Activated gamma-delta T cell treated with Interleukin-2 at 50 U/mL for 16 hours (primary cell): ENCODE results near the gene ANKRD42.
"Not testable (repeated sequence)": the region's sequence is repeated elsewhere in the genome, so short reads cannot be mapped to it uniquely, and the experiment has no call there.

Experiments used
- DNase-seq: peaks from one replicate; pipeline ENCODE4 v3.0.0-alpha.2; 2020

The ANKRD42 gene

GRCh38 chr11:83249445-83249844 lies 55.9 kb downstream of the ANKRD42 start:
- DNase-seq: no peak

GRCh38 chr11:83249972-83250593 lies 56.6 kb downstream of the ANKRD42 start:
- no peak for DNase-seq

DNA sequence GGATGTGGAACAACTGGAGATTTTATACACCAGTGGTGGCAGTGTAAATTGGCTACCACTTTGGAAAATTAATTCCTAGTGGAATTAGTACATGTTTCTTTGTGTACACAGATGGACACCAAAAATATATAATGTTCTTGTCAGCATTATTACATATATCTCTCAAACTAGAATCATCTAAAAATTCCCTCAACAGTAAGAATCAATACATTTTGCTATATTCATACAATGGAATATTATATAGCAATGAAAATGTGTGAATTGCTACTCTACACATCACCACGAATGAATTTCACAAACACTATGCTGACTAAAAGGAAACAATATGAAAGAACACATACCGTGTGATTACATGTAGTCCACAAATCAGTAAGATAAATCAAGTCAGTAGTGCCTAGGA lies 58.8 kb downstream of the ANKRD42 start:
- DNase-seq: no peak

DNA sequence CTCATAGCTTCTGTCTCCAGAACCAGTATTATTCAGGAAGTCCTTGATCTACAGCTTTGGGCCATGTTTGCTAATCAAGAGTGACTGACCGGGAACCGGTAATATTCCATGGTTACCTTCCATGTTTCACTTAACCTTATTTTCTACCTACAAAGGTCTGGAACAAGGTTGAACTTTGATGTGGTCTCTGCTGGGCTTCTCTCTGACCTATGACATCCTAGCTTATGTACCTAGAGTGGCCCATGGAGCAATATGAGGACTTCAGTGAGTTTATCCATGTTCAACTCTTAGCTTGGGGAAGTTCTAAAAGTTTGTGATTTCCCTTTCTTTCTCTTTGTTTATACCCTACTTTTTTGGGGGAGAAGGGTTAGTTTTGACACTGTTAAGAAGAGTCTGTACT lies 59.4 kb downstream of the ANKRD42 start:
- DNase-seq: no peak

- no peak for DNase-seq
These were observed 61.9 kb downstream of the ANKRD42 start for GRCh38 chr11:83255366-83255765.

- no peak for DNase-seq
These were observed 63.3 kb downstream of the ANKRD42 start for GRCh38 chr11:83256602-83257340.

- DNase-seq: no peak
These were observed 64.3 kb downstream of the ANKRD42 start for GRCh38 chr11:83257761-83258168.

DNA sequence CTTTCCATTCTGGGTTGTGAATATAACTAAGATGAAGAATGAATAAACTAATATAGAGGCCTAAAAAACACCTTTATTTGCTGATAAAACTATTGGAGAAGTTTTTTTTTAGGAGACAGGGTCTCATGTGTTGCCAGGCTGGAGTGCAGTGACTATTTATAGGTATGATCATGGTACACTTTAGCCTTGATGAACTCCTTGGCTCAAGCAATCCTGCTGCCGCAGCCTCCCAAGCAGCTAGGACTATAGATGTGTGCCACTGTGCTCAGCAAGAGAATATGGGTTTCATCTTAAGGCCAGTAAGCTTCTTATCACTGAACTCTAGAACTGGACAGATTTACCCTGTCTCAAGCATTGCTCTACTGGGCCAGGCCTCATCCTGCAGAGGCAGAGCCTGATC lies 66.0 kb downstream of the ANKRD42 start:
- DNase-seq: no peak

- DNase-seq: no peak
These were observed 71.8 kb downstream of the ANKRD42 start for GRCh38 chr11:83265331-83265730.

GRCh38 chr11:83269080-83269479 lies 75.6 kb downstream of the ANKRD42 start:
- not testable (repeated sequence) for DNase-seq

DNA sequence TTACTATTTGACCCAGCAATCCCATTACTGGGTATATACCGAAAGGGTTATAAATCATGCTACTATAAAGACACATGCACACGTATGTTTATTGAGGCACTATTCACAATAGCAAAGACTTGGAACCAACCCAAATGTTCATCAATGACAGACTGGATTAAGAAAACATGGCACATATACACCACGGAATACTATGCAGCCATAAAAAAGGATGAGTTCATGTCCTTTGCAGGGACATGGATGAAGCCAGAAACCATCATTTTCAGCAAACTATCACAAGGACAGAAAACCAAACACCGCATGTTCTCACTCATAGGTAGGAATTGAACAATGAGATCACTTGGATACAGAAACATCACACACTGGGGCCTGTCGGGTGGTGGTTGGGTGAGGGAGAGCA lies 78.2 kb downstream of the ANKRD42 start:
- DNase-seq: not testable (repeated sequence)

DNA sequence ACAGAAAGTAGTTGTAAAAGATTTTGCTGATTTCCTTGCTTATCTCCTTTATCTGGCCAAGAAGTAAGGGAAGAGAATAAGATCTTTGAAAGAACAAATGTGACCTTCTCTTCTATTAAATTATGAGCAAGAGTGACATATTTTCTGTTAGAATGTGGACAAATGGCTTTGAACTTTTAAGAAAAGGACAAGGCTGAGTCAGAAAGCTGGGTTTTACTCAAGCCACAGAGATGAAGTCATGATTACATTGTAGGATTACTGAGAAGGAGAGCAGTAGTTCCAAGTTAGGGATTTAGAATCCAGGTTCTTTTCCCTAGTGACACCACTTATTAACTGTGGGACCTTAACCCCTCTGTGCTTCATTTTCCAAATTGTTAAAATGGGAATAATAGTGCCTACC lies 79.1 kb downstream of the ANKRD42 start:
- no peak for DNase-seq

GRCh38 chr11:83275888-83276641 lies 82.6 kb downstream of the ANKRD42 start:
- no peak for DNase-seq

- no peak for DNase-seq
These were observed 84.8 kb downstream of the ANKRD42 start for GRCh38 chr11:83278351-83278750.

- DNase-seq: no peak
These were observed 86.7 kb downstream of the ANKRD42 start for GRCh38 chr11:83280256-83280655.

DNA sequence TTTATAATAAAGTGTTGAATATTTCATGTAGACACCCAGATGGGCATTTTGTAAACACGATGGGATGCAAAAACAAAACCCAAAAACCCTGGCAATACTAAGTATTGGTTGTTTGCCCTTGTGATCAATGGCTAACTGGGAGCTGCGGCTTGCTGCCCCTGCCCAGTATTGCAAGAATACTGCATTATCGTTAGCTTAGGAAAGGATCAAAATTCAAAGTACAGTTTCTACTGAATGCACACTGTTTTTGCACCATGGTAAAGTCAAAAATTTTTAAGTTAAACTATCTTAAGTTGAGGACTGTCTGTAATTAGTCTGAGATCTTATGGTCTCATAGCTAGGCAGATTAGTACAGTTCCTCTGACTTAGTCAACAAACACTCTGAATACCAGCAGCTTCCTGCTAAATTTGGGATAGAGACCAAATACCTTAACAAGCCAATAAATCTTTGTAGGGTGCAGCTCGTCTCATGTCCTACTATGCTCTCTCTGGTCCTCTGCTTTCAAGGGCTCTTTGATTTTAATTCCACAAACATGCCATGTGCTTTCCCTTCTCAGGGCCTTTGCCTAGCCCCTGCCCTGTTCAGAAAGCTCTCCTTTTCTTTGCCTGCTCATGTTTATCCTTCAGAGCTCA lies 88.7 kb downstream of the ANKRD42 start:
- DNase-seq: no peak

DNA sequence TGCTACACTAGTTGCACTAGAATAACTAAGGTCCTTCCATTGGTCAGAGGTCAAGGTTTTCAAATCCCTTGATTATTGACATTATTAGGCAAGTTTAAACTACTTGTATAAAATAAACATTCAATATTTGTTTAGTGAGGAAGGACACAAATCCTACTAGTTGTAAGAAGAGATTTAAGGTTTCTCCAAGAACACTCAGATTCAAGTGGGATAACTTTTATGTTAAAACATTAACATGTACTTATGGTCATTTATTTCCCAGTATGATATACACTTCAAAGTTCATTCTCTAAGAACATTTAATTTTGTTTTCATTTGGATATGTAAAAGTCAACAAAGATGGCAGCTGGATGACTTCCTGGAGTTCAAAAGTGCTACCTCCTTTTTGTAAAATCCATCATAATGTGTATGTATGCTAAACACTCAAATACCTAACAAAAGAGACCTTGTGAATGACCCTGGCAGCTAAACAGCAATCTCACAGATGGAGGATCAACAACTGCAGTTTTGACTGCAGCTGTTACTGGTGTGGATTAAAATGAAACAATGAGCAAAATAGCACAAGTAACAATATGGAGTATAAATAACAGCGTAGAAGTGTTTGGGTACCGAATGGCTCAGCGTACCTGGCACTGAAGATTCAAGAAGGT lies 91.1 kb downstream of the ANKRD42 start:
- no peak for DNase-seq

DNA sequence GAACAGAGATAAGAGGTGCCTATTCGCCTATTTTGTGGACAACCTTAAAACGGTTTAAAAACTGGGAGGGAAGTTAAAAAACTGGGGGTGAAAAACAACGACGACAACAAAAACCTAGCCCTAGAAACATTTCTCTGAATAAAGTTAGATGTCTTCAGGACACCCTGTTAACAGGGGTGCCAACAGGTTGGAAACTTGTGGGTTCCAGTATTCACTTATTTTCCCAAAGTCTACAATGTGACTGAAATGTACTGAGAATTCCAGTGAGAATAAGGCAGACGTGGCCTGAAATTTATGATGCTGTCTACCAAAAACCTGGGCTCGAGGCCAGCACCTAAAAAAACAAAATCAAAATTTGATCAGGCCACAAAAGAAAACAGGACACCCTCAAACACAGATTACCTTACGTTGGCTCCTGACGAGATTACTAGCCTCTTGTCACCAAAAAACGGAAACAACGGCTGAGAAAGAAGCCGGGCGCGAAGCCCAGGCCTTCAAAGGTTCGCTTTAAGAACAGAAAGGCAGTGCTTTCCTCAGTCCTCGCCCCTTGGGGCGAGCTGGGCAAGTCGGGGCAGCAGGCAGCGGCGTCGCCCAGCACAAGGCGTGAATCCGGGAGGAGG lies 91.7 kb downstream of the ANKRD42 start:
- no peak for DNase-seq

GRCh38 chr11:83285771-83286528 lies 92.4 kb downstream of the ANKRD42 start, which contains the start of gene CCDC90B:
Gene CCDC90B (minus strand): TSS chr11:83286367. CDS start chr11:83285972, 395 bp downstream.
- peak; percentile 92 for DNase-seq

- DNase-seq: no peak
These were observed 94.1 kb downstream of the ANKRD42 start for GRCh38 chr11:83287631-83288030.

DNA sequence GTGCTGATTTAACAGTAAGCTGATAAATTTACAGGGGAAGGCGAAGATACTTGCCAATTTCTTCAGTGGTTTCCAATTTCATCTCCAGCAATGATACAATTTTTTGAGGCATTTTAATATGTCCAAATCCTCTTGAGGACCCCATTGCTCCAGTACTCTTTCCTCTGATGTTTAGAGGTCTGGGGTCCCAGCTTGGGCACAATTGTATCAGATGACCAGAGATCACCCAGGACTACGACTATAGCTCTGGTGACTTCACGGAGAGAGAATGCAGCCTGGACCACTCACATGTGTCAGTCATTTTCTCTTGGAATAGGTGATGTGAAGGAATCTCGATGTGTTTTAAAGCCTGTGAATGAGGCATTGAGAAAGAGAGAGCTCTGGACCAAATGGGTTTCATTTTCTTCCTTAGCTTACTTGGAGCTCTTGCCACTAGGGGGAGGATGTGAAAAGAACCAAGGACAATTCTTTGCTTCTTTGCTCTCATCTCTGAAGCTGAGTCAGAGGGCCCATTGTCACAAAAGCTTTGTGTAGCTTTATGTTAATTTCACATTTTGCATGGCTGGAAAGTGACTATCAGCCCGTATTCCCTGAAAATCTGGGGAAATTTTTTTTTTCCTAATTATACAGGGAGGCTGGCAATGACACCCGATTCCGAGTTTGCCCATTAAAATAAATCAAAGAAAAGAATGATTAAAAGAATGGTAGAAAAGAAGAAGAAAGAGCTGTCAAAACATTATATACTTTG lies 99.4 kb downstream of the ANKRD42 start:
- peak; percentile 12 for DNase-seq
